ENCODE results near the gene GRIK5.

DNA sequence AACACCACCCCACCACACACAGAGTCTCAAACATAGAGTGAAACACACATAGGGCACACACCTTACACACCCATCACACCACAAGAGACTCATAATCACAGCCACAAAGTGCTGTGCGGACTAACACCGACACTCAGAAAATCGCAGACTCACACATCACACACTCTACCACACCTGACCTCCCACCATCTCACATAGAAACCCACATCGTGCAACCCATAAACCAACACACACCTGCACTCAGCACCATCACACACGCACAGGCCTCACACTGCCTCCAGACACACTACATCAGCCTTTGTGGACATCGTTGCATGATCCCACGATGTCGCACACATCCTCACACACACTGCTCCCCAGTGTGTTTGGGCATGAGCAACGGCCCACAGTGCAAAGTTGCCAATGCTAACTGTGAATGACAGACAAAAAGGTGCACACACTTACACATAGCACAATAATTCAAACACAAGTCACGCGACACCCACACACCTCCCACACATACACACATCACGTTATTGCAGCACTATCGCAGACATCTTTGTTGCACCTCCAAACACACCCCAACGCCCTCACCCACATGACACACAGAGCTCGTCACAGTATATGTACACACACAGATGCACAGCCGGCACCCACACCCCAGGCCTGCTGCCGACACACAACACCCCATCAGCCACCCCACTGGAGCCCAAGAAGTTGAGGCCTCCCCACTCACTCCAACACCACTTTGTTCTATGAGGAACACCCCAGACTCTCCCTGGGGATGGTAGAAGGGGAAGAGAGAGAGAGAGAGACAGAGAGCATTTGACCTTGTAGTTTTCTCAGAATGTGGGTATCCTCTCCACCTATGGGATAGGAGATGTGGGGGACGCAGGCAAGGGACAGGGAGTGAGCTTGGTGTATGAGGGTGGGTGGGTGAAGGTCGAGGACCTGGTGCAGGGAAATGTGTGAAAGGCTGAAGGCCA lies 74.7 kb downstream of the GRIK5 start:
- TF ChIP-seq POLR2AphosphoS5 (IDR thresholded peaks at IDR 0.05; ENCODE audit: low read depth, low read length) (no peak), SIN3A (IDR thresholded peaks at IDR 0.05; ENCODE audit: borderline replicate concordance, insufficient read depth, low read length) (no peak)

Measured in PFSK-1 (cell line).